Measurements from ENCODE around the gene RUNDC1.

RUNDC1 gene

GRCh38 chr17:43019418-43019817 is 39.1 kb downstream of the RUNDC1 start:
- DNase-seq (ENCODE audit: low spot score): no peak

- DNase-seq (ENCODE audit: low spot score): no peak
Measured at GRCh38 chr17:43020030-43020621, 39.8 kb downstream of the RUNDC1 start.

- DNase-seq (ENCODE audit: low spot score): peak; percentile 52
Measured at GRCh38 chr17:43020789-43021740, 40.7 kb downstream of the RUNDC1 start.

GRCh38 chr17:43021741-43022512 is 41.6 kb downstream of the RUNDC1 start, which contains the start of gene VAT1:
Gene VAT1 (minus strand): TSS chr17:43022385. CDS start chr17:43022322, 63 bp downstream.
- DNase-seq (ENCODE audit: low spot score): peak; percentile 70

GRCh38 chr17:43024407-43025289 is 44.3 kb downstream of the RUNDC1 start, which contains the start of gene RND2:
Gene RND2 (plus strand): TSS chr17:43025231. CDS start chr17:43025348, 117 bp downstream.
- peak; percentile 96 for DNase-seq (ENCODE audit: low spot score)

- no peak for DNase-seq (ENCODE audit: low spot score)
Measured at GRCh38 chr17:43025290-43025657, 44.9 kb downstream of the RUNDC1 start.

- DNase-seq (ENCODE audit: low spot score): no peak
Measured at GRCh38 chr17:43025766-43026537, 45.6 kb downstream of the RUNDC1 start.

- DNase-seq (ENCODE audit: low spot score): no peak
Measured at GRCh38 chr17:43026595-43026994, 46.2 kb downstream of the RUNDC1 start.

- DNase-seq (ENCODE audit: low spot score): no peak
Measured at GRCh38 chr17:43027091-43028032, 47.0 kb downstream of the RUNDC1 start.

- no peak for DNase-seq (ENCODE audit: low spot score)
Measured at GRCh38 chr17:43028221-43028861, 48.0 kb downstream of the RUNDC1 start.

- no peak for DNase-seq (ENCODE audit: low spot score)
Measured at GRCh38 chr17:43030137-43030767, 49.9 kb downstream of the RUNDC1 start.

- DNase-seq (ENCODE audit: low spot score): no peak
Measured at GRCh38 chr17:43031666-43032065, 51.3 kb downstream of the RUNDC1 start.

GRCh38 chr17:43033948-43034881 is 53.9 kb downstream of the RUNDC1 start:
- DNase-seq (ENCODE audit: low spot score): no peak

- DNase-seq (ENCODE audit: low spot score): no peak
Measured at GRCh38 chr17:43034894-43035293, 54.5 kb downstream of the RUNDC1 start.

GRCh38 chr17:43039646-43040045 is 59.3 kb downstream of the RUNDC1 start:
- no peak for DNase-seq (ENCODE audit: low spot score)

GRCh38 chr17:43040655-43041054 is 60.3 kb downstream of the RUNDC1 start:
- DNase-seq (ENCODE audit: low spot score): no peak

- DNase-seq (ENCODE audit: low spot score): no peak
Measured at GRCh38 chr17:43042025-43042628, 61.8 kb downstream of the RUNDC1 start.
